Measurements from ENCODE around the gene B4GALT7. TPM values are rescaled to one million over a fixed set of nuclear protein-coding genes. Genes with fewer than 3 reads are reported as not detected.

Gene B4GALT7, protein sequence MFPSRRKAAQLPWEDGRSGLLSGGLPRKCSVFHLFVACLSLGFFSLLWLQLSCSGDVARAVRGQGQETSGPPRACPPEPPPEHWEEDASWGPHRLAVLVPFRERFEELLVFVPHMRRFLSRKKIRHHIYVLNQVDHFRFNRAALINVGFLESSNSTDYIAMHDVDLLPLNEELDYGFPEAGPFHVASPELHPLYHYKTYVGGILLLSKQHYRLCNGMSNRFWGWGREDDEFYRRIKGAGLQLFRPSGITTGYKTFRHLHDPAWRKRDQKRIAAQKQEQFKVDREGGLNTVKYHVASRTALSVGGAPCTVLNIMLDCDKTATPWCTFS
- total RNA-seq = 10 to 100 TPM; 31.1 to 33.8 TPM
- 16.3 TPM for polyA plus RNA-seq (2013, experiment 1 of 2)
- polyA plus RNA-seq (2013, experiment 2 of 2) = 20.9 TPM
- total RNA-seq = 12.5 to 32.6 (median 21.3) reads per million in 172 experiments

DNA sequence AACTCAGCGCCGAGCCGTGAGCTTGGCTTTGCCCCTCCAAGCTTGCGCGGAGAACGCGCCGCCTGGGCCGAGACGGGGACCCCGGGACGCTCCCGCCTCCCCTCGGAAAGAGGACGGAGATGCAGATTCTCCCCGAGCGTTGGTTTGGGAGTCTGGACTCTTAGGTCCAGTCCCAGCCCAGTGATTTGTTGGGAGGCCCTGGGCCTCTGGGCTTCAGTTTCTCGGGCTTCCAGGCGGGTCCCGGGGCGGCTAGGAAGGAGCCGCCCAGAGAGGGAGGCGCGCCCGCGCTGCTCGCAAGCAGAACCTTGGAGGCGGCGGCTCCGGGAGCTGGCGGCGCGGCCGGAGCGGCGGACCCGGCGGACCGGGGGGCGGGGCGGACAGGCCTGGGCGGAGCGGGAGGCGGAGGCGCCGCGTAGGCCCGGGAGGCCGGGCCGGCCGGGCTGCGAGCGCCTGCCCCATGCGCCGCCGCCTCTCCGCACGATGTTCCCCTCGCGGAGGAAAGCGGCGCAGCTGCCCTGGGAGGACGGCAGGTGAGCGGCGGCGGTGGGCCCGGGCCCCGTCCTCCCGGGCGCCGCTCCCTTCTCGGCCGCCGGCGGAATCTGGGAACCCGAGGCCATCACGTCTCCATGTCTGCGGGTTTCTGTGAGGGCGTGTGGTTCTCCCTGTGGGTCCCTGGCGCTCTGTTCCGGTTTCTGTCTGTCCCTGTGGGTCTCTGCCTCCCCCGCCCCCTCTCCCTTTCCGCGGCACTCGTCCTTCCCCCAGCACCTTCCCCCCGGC is at the start of gene B4GALT7:
Gene B4GALT7, plus strand, starts transcription at position 402 of the 777 bp plus-strand sequence. Its CDS starts 79 bp downstream, at position 481.
- peaks cover 20% of the 10 kb centered on the region for H3K36me3 ChIP-seq (ENCODE audit: insufficient read depth, low read length)
- CTCF ChIA-PET = no interaction called here
- POLR2A ChIA-PET = interaction anchor here (1.0 to 1.9 kb wide), 3 partner anchors 83 to 144 kb away, joined by 3 to 6 read pairs (median 4); partner anchors contain the start of gene DDX41
- no peaks in the 10 kb centered on the region for H3K27me3 ChIP-seq (ENCODE audit: control insufficient read depth in 1 of 2, insufficient read depth in 2 of 2, low read length in 2 of 2)
- TF ChIP-seq, protein P1, sequence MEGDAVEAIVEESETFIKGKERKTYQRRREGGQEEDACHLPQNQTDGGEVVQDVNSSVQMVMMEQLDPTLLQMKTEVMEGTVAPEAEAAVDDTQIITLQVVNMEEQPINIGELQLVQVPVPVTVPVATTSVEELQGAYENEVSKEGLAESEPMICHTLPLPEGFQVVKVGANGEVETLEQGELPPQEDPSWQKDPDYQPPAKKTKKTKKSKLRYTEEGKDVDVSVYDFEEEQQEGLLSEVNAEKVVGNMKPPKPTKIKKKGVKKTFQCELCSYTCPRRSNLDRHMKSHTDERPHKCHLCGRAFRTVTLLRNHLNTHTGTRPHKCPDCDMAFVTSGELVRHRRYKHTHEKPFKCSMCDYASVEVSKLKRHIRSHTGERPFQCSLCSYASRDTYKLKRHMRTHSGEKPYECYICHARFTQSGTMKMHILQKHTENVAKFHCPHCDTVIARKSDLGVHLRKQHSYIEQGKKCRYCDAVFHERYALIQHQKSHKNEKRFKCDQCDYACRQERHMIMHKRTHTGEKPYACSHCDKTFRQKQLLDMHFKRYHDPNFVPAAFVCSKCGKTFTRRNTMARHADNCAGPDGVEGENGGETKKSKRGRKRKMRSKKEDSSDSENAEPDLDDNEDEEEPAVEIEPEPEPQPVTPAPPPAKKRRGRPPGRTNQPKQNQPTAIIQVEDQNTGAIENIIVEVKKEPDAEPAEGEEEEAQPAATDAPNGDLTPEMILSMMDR (IDR thresholded peaks at IDR 0.05) = no peak
- peak within 1 kb of the TSS; percentile 56 to 73 for H3K27ac ChIP-seq (ENCODE audit: low read depth in 1 of 2, low read length in 2 of 2)
- Mint-ChIP-seq H3K27me3 (no peaks in the 10 kb centered on the region), H3K36me3 (ENCODE audit: low read depth) (peaks cover 32% of the 10 kb centered on the region), H3K4me1 (ENCODE audit: low read depth) (peaks cover 31% of the 10 kb centered on the region), H3K9me3 (no peaks in the 10 kb centered on the region), H3K4me3 (peak within 1 kb of the TSS; percentile 97), H3K27ac (peak within 1 kb of the TSS; percentile 85)
- ATAC-seq (ENCODE audit: poor library complexity) (peak; percentile 89), DNase-seq (peak; percentile 59 to 93 (median 85))
- intact Hi-C loops (cut with DNase I, micrococcal nuclease) = loop anchor here (1.0 to 5.0 kb wide), 4 partner anchors 8 to 552 kb away; partner anchors contain the start of genes TMED9 (in 2 of the 2), FAM193B (in 1 of the 2), LMAN2 (in 1 of the 2) and NHP2 (in 1 of the 2)
- H3K4me1 ChIP-seq (ENCODE audit: insufficient read depth, low read length) = peaks cover 27% of the 10 kb centered on the region
- no peaks in the 10 kb centered on the region for H3K9me3 ChIP-seq (ENCODE audit: control insufficient read depth in 1 of 2, insufficient read depth in 1 of 2, low read length in 2 of 2)
- H3K4me3 ChIP-seq (ENCODE audit: low read length) = peak within 1 kb of the TSS; percentile 96

DNA sequence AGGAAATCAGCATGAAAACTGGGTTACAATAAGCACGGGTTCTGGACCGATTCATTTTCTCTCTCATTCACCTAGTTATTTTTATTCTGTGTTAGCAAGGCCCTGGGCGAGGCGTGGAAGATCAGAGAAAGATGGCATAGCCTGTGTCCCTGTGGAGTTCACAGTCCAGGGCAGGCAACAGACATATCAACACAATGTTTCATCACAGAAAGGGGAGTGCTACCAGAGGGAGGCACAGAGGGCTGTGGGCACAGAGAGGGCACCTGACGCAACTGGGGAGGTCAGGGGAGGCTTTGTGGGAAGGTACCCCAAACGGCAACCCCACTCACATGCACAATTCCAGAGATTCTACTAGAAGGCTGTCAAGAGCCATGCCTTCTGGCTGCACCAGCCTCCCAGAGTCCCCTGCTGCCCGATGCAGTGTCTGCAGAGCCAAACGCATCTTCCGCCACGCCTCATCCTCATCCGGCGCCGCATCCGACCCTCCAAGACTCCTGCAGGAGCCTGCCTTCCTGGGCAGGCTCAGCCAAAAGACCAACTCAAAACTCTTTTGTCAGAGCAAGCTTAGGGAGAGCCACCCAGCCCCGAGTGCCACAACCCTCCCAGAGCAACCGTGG is 47.0 kb upstream of the B4GALT7 start:
- Histone ChIP-seq H3K36me3 (ENCODE audit: insufficient read depth, low read length) (peaks cover 12% of the 10 kb centered on the region), H3K9me3 (ENCODE audit: control insufficient read depth in 1 of 2, insufficient read depth in 1 of 2, low read length in 2 of 2) (no peaks in the 10 kb centered on the region), H3K4me3 (ENCODE audit: low read length) (peak overlapping the region; percentile 81), H3K27me3 (ENCODE audit: control insufficient read depth in 1 of 2, insufficient read depth in 2 of 2, low read length in 2 of 2) (no peaks in the 10 kb centered on the region), H3K27ac (ENCODE audit: low read depth in 1 of 2, low read length in 2 of 2) (no peak overlapping the region), H3K4me1 (ENCODE audit: insufficient read depth, low read length) (peaks cover 30% of the 10 kb centered on the region)
- ATAC-seq (ENCODE audit: poor library complexity) (no peak), DNase-seq (peak in 1 of 14 experiments; percentile 25)
- TF ChIP-seq, protein P1 (IDR thresholded peaks at IDR 0.05) = no peak
- CTCF ChIA-PET = interaction anchor here (0.7 kb wide), 1 partner anchor 150 kb away, joined by 3 read pairs; no protein-coding TSS in a partner anchor
- Mint-ChIP-seq H3K9me3 (no peaks in the 10 kb centered on the region), H3K4me1 (ENCODE audit: low read depth) (peaks cover 53% of the 10 kb centered on the region), H3K27ac (peak overlapping the region; percentile 24), H3K36me3 (ENCODE audit: low read depth) (peaks cover 27% of the 10 kb centered on the region), H3K27me3 (no peaks in the 10 kb centered on the region), H3K4me3 (peak overlapping the region; percentile 86)
- intact Hi-C loops (cut with DNase I, micrococcal nuclease) = loop anchor here in 1 of 2 experiments (5.0 kb wide), 1 partner anchor 649 kb away; the partner anchor contains the start of gene HNRNPAB
- POLR2A ChIA-PET = interaction anchor here (1.7 kb wide), 1 partner anchor 32 kb away, joined by 4 read pairs; no protein-coding TSS in a partner anchor
